Stomach (tissue), 19 donors: ENCODE measurements around the gene AIM2. TPM values are rescaled to one million over a fixed set of nuclear protein-coding genes. Genes with fewer than 3 reads are reported as not detected.

Source experiments
- DNase-seq, 2 donors: peaks; one replicate each; pipeline versions ENCODE4 v3.0.0 to v3.0.0-alpha.2; 2013 to 2019
- H3K27ac ChIP-seq, 5 donors: fragments of 200-600 bp in 4 of 5; sonication (generic) in 4 of 5; one replicate each; pipeline ENCODE4 v1.5.1; 2013 to 2019; ENCODE audit warnings: mild to moderate bottlenecking in 1 of 5, moderate library complexity in 1 of 5
- H3K27me3 ChIP-seq, 3 donors: fragments of 200-600 bp; sonication (generic); one replicate each; pipeline ENCODE4 v1.5.1; 2017 to 2019; ENCODE audit warnings: mixed run types in 1 of 3
- H3K36me3 ChIP-seq, 4 donors: fragments of 200-600 bp; sonication (generic); 1 replicate in 3 of 4; 2 replicates in 1 of 4; pipeline ENCODE4 v1.5.1; 2016 to 2019
- H3K4me1 ChIP-seq, 4 donors: fragments of 200-600 bp; sonication (generic); one replicate each; pipeline ENCODE4 v1.5.1; 2016 to 2019
- H3K4me3 ChIP-seq, 4 donors: fragments of 200-600 bp; sonication (generic) in 3 of 4; one replicate each; pipeline ENCODE4 v1.5.1; 2016 to 2019; ENCODE audit warnings: mild to moderate bottlenecking in 1 of 4
- H3K9me3 ChIP-seq, 4 donors: fragments of 200-600 bp; sonication (generic); one replicate each; pipeline ENCODE4 v1.5.1; 2016 to 2019
- CTCF ChIP-seq, 7 experiments: fragments of 450-650 bp in 4 of 7; fragments of 200-600 bp in 3 of 7; sonication (generic) in 3 of 7; IDR thresholded peaks; one replicate each; pipeline ENCODE4 v1.5.1; 2016 to 2019; ENCODE audit warnings: antibody characterized with exemption in 7 of 7, control low read depth in 2 of 7, mild to moderate bottlenecking in 1 of 7
- EP300 ChIP-seq: sonication (generic); formaldehyde crosslinking; IDR thresholded peaks from one replicate; pipeline ENCODE4 v1.6.1; 2017; ENCODE audit warnings: antibody characterized with exemption
- POLR2A ChIP-seq, 4 donors: fragments of 450-650 bp; IDR thresholded peaks; one replicate each; pipeline ENCODE4 v1.6.1; 2016; ENCODE audit warnings: antibody characterized with exemption in 4 of 4, control low read depth in 2 of 4, mild to moderate bottlenecking in 1 of 4, moderate library complexity in 1 of 4
- POLR2AphosphoS5 ChIP-seq, 3 donors: sonication (generic); formaldehyde crosslinking; IDR thresholded peaks; one replicate each; pipeline ENCODE4 v1.6.1; 2016; ENCODE audit warnings: antibody characterized with exemption in 3 of 3
- WGBS, 5 donors: extraction: QIAGEN DNeasy Blood & Tissue Kit in 3 of 5; methylation state at CpG; one replicate each; pipeline versions ENCODE4 v1.1.5 to v1.1.7; 2013 to 2018; 5-methylcytosine and 5-hydroxymethylcytosine counted together
- intact Hi-C: fragments of 100-400 bp; cut with DNase I; formaldehyde crosslinking; loops from one replicate; pipeline ENCODE4 v1.15.1; 2023; ENCODE audit warnings: low total_unique reads
- long read RNA-seq, 10 donors: transcript quantifications; one replicate each; lab custom pipeline, GENCODE V29; 2026
- polyA plus RNA-seq, 3 donors: library from polyadenylated mRNA; stranded (reverse); fragments of 200-250 nt; gene quantifications; one replicate each; pipeline ENCODE4 v1.2.3, GENCODE V29; 2013
- total RNA-seq, 5 donors: library from RNA; depleted of rRNA; stranded (reverse); fragments of >200 nt; gene quantifications; one replicate each; pipeline versions ENCODE4 v1.1.0 to v1.2.3, GENCODE V29; 2014 to 2016
- donor health status: healthy with polysubstance abuse.
- donor health status: Bipolar disorder and iron deficiency.
- donor health status: healthy.

Gene AIM2
- 1 to 10 TPM in 2 of 5 donors, not detected in 3; 1.6 to 4.4 TPM for total RNA-seq
- polyA plus RNA-seq, result 1 to 10 TPM in 1 of 3 donors, under 1 TPM in 1, not detected in 1; 0.50 to 1.7 TPM
- long read RNA-seq, donor 1, result 0 reads
- long read RNA-seq, donor 2, result 0 reads
- long read RNA-seq, donor 3, result 0 reads
- long read RNA-seq, donor 4, result 0 reads
- long read RNA-seq, donor 5, result 0 reads
- long read RNA-seq, donor 6, result 0 reads
- long read RNA-seq, donor 7, result 0 reads
- long read RNA-seq, donor 8, result 0 reads
- long read RNA-seq, donor 9, result 0 reads
- long read RNA-seq, donor 10, result 0 reads

- Histone ChIP-seq H3K27me3 (no peaks in the 10 kb centered on the region), H3K36me3 (no peaks in the 10 kb centered on the region), H3K4me3 (no peak within 1 kb of the TSS), H3K4me1 (no peaks in the 10 kb centered on the region), H3K27ac (peak within 1 kb of the TSS; percentile 6 to 84 (median 36)), H3K9me3 (no peaks in the 10 kb centered on the region)
- 34 to 62% (median 57%) methylated on average over 6 of the region's 6 CpGs for WGBS, 5 donors
- TF ChIP-seq POLR2A (IDR thresholded peaks at IDR 0.05), result no peak
- no peak for TF ChIP-seq EP300
- no peak for TF ChIP-seq POLR2AphosphoS5 (IDR thresholded peaks at IDR 0.05)
- no peak for TF ChIP-seq CTCF (IDR thresholded peaks at IDR 0.05)
- no peak for DNase-seq
- intact Hi-C loops, result loop anchor here (10.0 kb wide), 1 partner anchor 872 kb away; no protein-coding TSS in a partner anchor
Measured at GRCh38 chr1:159076438-159077119, at the start of gene AIM2. Gene AIM2 (minus strand): TSS chr1:159076766. CDS start chr1:159073499, 3,267 bp downstream.

GRCh38 chr1:159123587-159123986 is 47.0 kb upstream of the AIM2 start:
- no peak for DNase-seq
- intact Hi-C loops, result no loop called here
- Histone ChIP-seq H3K9me3 (no peaks in the 10 kb centered on the region), H3K4me3 (no peak overlapping the region), H3K4me1 (no peaks in the 10 kb centered on the region), H3K27me3 (no peaks in the 10 kb centered on the region), H3K36me3 (no peaks in the 10 kb centered on the region), H3K27ac (no peak overlapping the region)
- 79 to 86% (median 83%) methylated on average over 5 of the region's 5 CpGs for WGBS, 5 donors
- TF ChIP-seq POLR2A (IDR thresholded peaks at IDR 0.05) (no peak), POLR2AphosphoS5 (IDR thresholded peaks at IDR 0.05) (no peak), EP300 (no peak), CTCF (IDR thresholded peaks at IDR 0.05) (no peak)

GRCh38 chr1:159122005-159122621 is 45.5 kb upstream of the AIM2 start:
- H3K4me1 ChIP-seq, result no peaks in the 10 kb centered on the region
- no peak overlapping the region for H3K27ac ChIP-seq
- no peaks in the 10 kb centered on the region for H3K27me3 ChIP-seq
- 41 to 51% (median 48%) methylated on average over 2 of the region's 2 CpGs for WGBS, 5 donors
- DNase-seq, result no peak
- H3K9me3 ChIP-seq, result no peaks in the 10 kb centered on the region
- H3K36me3 ChIP-seq, result no peaks in the 10 kb centered on the region
- TF ChIP-seq POLR2A (IDR thresholded peaks at IDR 0.05) (no peak), POLR2AphosphoS5 (IDR thresholded peaks at IDR 0.05) (no peak), CTCF (IDR thresholded peaks at IDR 0.05) (no peak), EP300 (no peak)
- no peak overlapping the region for H3K4me3 ChIP-seq
- intact Hi-C loops, result no loop called here

- DNase-seq, result no peak
- TF ChIP-seq EP300, result no peak
- no peak for TF ChIP-seq POLR2AphosphoS5 (IDR thresholded peaks at IDR 0.05)
- no peak for TF ChIP-seq CTCF (IDR thresholded peaks at IDR 0.05)
- TF ChIP-seq POLR2A (IDR thresholded peaks at IDR 0.05), result no peak
- no peaks in the 10 kb centered on the region for H3K4me1 ChIP-seq
- whole genome bisulfite sequencing, 5 donors, result 67 to 80% (median 77%) methylated on average over 1 of the region's 1 CpG
- no peaks in the 10 kb centered on the region for H3K9me3 ChIP-seq
- intact Hi-C loops, result no loop called here
- no peak overlapping the region for H3K27ac ChIP-seq
- no peaks in the 10 kb centered on the region for H3K36me3 ChIP-seq
- no peaks in the 10 kb centered on the region for H3K27me3 ChIP-seq
- H3K4me3 ChIP-seq, result no peak overlapping the region
Measured at GRCh38 chr1:159121526-159121925, 45.0 kb upstream of the AIM2 start.
